SW 1271 (cell line): Measurements from ENCODE around the gene SLC4A8.

Experiments used
- DNase-seq, 2 experiments: peaks; one replicate each; lab custom pipeline; 2025; lab: John Stamatoyannopoulos, UW

The SLC4A8 gene

GRCh38 chr12:51528852-51529650 is 104.4 kb downstream of the SLC4A8 start:
- DNase-seq, result no peak

DNA sequence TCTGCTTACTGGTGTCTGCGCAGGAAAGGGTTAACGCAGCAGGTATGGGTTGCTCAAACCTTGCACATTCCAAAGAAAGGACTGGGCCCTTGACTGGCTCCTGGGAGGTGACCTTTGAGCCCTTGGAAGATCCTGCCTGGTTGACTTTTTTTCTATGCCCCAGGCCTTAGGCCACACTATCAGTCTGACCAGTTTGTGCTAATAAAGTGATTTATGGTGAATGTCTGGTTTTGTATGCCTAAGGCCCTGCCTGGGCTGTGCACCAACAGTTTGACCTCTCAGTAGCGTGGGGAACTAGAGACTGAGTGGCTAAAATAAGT is 105.0 kb downstream of the SLC4A8 start:
- DNase-seq, result no peak

GRCh38 chr12:51530208-51530607 is 105.6 kb downstream of the SLC4A8 start:
- DNase-seq, result no peak

DNA sequence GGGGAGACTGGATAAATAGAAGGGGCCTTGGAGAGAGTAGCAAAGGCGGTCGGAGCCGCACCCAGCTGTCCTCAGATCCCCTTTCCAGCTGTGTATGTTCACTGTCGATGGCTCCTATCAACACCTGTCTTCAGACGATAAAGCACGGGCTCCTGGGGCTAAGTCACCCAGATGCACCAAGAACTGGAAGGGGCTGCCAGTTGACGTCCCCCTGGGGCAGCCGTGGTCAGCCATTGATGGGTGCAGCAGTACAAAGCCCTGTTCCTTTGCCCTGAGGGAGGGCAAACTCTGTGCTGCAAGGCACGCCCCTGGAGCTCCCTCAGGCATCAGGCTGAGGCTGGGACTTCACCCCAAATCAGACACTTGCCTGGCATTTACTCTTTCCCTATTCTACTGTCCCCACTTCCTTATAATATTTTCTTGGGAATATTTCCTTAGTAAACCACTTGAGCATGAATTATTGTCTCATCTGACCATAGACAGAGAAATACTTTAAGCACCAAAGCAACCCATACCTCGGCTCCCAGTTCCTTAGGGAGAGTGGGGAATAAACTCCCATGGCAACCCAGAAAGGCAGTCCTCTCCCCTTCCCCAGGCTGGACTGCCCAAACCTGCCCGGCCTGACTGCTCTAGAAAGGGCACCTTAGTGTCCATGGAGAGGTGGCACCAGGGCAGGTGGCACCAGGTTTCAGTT is 106.8 kb downstream of the SLC4A8 start:
- DNase-seq, result no peak

GRCh38 chr12:51531978-51532497 is 107.4 kb downstream of the SLC4A8 start:
- peak; percentile 64 to 66 for DNase-seq

DNA sequence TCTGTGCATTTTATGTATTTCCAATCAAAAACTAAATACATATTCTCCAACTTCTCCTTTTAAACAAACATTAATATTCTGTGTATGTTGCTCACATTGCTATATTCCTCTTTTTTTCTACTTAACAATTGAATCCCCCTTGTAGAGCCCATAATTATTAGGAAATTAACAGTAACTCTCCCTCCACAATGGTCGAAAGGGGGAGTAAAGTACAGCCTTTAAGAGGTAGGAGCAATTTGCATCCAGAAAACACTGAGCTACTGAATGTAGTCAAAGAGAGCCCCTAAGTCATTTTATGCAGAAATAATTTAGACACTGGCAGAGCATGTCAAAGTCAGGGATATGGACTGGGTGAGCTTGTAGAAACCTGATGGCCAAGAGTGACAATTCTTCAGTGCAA is 109.2 kb downstream of the SLC4A8 start:
- peak in 1 of 2 experiments; percentile 11 for DNase-seq

- no peak for DNase-seq
Observed at GRCh38 chr12:51534216-51535074, 109.8 kb downstream of the SLC4A8 start.

- peak in 1 of 2 experiments; percentile 14 for DNase-seq
Observed at GRCh38 chr12:51536159-51536558, 111.5 kb downstream of the SLC4A8 start.

GRCh38 chr12:51538149-51538548 is 113.5 kb downstream of the SLC4A8 start:
- DNase-seq, result no peak

DNA sequence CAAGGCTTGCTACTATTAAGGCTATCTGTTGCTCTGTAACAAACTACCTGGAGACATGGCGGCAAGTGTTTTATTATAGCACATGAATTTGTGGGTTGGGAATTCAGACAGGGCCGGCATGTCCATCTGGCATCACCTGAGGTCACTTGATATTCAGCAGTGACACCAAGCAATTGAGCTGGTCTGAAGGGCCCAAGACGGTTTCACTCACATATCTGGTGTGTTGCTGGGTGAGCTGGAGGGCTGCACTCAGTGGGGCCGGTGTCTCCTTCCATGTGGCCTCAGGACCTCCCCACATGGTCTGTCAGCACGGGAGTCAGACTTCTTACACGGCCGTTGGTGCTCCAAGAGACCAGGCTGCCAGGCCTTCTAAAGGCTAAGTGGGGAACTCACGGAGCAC is 114.0 kb downstream of the SLC4A8 start:
- no peak for DNase-seq

DNA sequence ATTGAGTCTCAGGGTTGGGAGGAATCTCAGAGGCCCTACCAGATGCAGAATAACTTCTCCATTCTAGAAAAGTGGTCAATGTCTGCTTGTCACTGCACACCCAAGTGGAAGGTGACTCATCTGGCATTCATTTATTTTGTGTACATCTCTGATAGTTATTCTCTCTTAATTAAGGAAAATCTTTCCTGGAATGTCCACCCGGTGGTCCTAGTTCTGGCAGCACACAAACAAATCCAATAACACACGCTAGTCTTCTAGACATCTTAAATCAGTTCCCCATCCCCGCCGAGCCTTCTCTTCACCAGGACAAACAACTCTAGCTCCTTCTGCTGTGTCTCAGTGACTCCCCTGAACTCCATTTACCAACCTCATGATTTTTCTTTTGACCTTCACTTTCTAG is 116.4 kb downstream of the SLC4A8 start:
- DNase-seq, result no peak

DNA sequence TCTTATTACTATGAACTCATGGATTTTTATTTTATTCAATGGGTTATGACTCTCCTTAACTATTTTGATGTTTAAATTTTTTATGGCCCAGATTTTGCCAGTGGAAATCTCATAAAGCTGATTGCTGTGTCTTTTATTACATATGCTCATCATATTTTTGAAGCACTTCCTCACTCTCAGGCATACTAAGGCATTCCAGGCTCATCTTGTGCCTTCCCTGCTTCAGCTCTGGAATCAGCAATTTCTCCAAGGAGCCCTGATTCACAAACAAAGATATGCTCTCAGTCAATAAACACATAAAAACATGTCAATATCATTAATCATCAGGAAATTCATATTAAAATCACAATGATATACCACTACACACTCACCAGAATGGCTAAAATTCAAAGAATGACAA is 121.5 kb downstream of the SLC4A8 start:
- no peak for DNase-seq

DNA sequence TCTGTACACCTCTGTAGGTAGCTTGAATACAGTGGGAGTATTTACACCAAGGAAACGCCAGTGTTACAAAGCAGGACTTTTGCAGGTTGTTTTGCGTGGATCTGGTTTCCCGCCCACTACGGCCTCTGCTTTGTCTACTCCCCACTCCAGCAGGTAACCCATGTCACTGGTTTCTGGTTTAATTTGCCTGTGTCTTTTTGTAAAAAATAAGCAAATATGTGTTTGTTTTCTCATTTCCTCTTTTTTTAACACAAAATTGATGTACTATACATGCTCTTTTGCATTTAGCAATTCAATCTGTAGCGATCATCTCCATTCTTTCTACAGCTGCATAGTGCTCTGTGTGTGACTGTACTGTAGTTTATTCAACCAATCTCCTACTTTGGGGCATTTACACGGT is 123.0 kb downstream of the SLC4A8 start:
- DNase-seq, result no peak

- DNase-seq, result no peak
Observed at GRCh38 chr12:51548241-51548640, 123.6 kb downstream of the SLC4A8 start.

DNA sequence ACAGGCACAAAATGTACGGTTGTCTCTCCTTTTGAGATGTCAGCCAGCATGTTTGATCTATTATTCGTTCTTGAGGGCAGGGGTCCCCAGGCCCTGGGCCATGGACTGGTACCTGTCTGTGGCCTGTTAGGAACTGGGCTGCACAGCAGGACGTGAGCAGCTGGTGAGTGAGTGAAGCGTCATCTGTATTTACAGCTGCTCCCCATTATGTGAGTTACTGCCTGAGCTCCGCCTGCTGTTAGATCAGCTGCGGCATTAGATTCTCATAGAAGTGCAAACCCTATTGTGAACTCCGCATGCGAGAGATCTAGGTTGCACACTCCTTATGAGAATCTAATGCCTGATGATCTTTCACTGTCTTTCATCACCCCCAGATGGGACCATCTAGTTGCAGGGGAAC is 125.0 kb downstream of the SLC4A8 start:
- no peak for DNase-seq
